BE2C (cell line): ENCODE measurements around the gene LGALS3.

ENCODE experiments used
- DNase-seq: peaks from one replicate; pipeline ENCODE4 v3.0.0-alpha.2; 2020
- H3K27me3 ChIP-seq: fragments of 250-450 bp; sonication (Bioruptor Pico); 2 replicates; pipeline ENCODE4 v1.5.1; 2020; ENCODE audit warnings: mild to moderate bottlenecking
- H3K36me3 ChIP-seq: fragments of 250-450 bp; sonication (Bioruptor Pico); 2 replicates; pipeline ENCODE4 v1.5.1; 2020; ENCODE audit warnings: mild to moderate bottlenecking
- H3K4me1 ChIP-seq: fragments of 250-450 bp; sonication (Bioruptor Pico); 2 replicates; pipeline ENCODE4 v1.5.1; 2020
- H3K4me3 ChIP-seq: 2 replicates; pipeline ENCODE4 v1.5.1; 2011; ENCODE audit warnings: low read depth, low read length
- H3K9me3 ChIP-seq: fragments of 250-450 bp; sonication (Bioruptor Pico); 2 replicates; pipeline ENCODE4 v1.5.1; 2020
- CTCF ChIP-seq: IDR thresholded peaks from 2 replicates; pipeline ENCODE4 v1.5.1; 2012; ENCODE audit warnings: mild to moderate bottlenecking, low read depth, low read length

LGALS3 gene

GRCh38 chr14:55180434-55180833 is 51.4 kb downstream of the LGALS3 start:
- no peak for DNase-seq
- Histone ChIP-seq H3K4me3 (no peak overlapping the region), H3K36me3 (peaks cover 69% of the 10 kb centered on the region)

GRCh38 chr14:55188686-55189295 is 59.7 kb downstream of the LGALS3 start:
- no peaks in the 10 kb centered on the region for H3K27me3 ChIP-seq
- peaks cover 10% of the 10 kb centered on the region for H3K36me3 ChIP-seq
- TF ChIP-seq CTCF: no peak
- H3K4me3 ChIP-seq: no peak overlapping the region
- H3K4me1 ChIP-seq: peaks cover 3% of the 10 kb centered on the region; the same call in 1 of the 2 replicates
- DNase-seq: no peak
- H3K9me3 ChIP-seq: no peaks in the 10 kb centered on the region

More at GRCh38 chr14:55180434-55180833, 51.4 kb downstream of the LGALS3 start:
- no peaks in the 10 kb centered on the region for H3K4me1 ChIP-seq
- no peaks in the 10 kb centered on the region for H3K9me3 ChIP-seq
- TF ChIP-seq CTCF: no peak
- H3K27me3 ChIP-seq: no peaks in the 10 kb centered on the region

GRCh38 chr14:55190906-55191202 is 61.8 kb downstream of the LGALS3 start:
- no peaks in the 10 kb centered on the region for H3K9me3 ChIP-seq
- H3K4me1 ChIP-seq: peaks cover 3% of the 10 kb centered on the region; the same call in 1 of the 2 replicates
- H3K27me3 ChIP-seq: no peaks in the 10 kb centered on the region
- DNase-seq: no peak
- H3K36me3 ChIP-seq: peaks cover 3% of the 10 kb centered on the region; the same call in 1 of the 2 replicates
- H3K4me3 ChIP-seq: peak overlapping the region; percentile 92
- TF ChIP-seq CTCF: no peak

GRCh38 chr14:55191203-55192053 is 62.4 kb downstream of the LGALS3 start, which contains the start of gene DLGAP5:
Gene DLGAP5, minus strand, starts transcription at chr14:55191585. Its CDS starts 2,406 bp downstream, at chr14:55189179.
- Histone ChIP-seq H3K4me3 (peak within 1 kb of the TSS; percentile 92), H3K9me3 (no peaks in the 10 kb centered on the region), H3K27me3 (no peaks in the 10 kb centered on the region), H3K36me3 (no peaks in the 10 kb centered on the region; the same call in 1 of the 2 replicates), H3K4me1 (peaks cover 3% of the 10 kb centered on the region; the same call in 1 of the 2 replicates)
- DNase-seq: peak; percentile 95
- TF ChIP-seq CTCF: no peak

- Histone ChIP-seq H3K9me3 (no peaks in the 10 kb centered on the region), H3K4me1 (peaks cover 3% of the 10 kb centered on the region; the same call in 1 of the 2 replicates), H3K27me3 (no peaks in the 10 kb centered on the region), H3K4me3 (peak overlapping the region; percentile 92), H3K36me3 (no peaks in the 10 kb centered on the region; the same call in 1 of the 2 replicates)
- TF ChIP-seq CTCF: no peak
- no peak for DNase-seq
Measured at GRCh38 chr14:55192054-55192621, 63.1 kb downstream of the LGALS3 start.
